ENCODE results near the gene CHKA.

Gene CHKA

GRCh38 chr11:68121067-68121899, at the start of gene CHKA:
Gene CHKA (minus strand): TSS chr11:68121388. CDS start chr11:68121177, 211 bp downstream.
- peak; percentile 79 to 82 for DNase-seq (ENCODE audit: extremely low read depth in 1 of 2, low read depth in 1 of 2)

GRCh38 chr11:68169442-68169841, 48.3 kb upstream of the CHKA start:
- no peak for DNase-seq (ENCODE audit: extremely low read depth in 1 of 2, low read depth in 1 of 2)

DNA sequence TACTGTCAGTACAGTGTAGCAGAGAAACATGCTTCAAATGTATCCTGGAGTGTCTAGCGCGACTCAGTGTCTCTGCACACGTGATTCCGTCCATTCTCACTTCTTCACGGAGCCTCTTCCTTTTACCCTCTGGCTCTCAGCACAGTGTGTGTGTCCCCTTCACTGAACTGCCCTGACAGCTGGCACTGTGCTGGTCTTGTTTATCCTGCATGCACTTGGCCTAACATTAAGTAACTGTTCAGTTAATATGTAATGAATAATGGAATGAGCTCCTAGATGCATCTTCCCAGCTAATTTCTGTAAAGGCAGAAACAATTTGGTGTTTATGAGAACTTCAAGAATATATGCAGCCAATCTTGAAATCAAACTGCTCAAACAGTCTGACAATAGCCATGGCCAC, 47.5 kb upstream of the CHKA start:
- no peak for DNase-seq (ENCODE audit: extremely low read depth in 1 of 2, low read depth in 1 of 2)

GRCh38 chr11:68167474-68167873, 46.3 kb upstream of the CHKA start:
- no peak for DNase-seq (ENCODE audit: extremely low read depth in 1 of 2, low read depth in 1 of 2)

- no peak for DNase-seq (ENCODE audit: extremely low read depth in 1 of 2, low read depth in 1 of 2)
Observed at GRCh38 chr11:68166969-68167368, 45.8 kb upstream of the CHKA start.

GRCh38 chr11:68165601-68166000, 44.4 kb upstream of the CHKA start:
- DNase-seq (ENCODE audit: extremely low read depth in 1 of 2, low read depth in 1 of 2) = no peak

DNA sequence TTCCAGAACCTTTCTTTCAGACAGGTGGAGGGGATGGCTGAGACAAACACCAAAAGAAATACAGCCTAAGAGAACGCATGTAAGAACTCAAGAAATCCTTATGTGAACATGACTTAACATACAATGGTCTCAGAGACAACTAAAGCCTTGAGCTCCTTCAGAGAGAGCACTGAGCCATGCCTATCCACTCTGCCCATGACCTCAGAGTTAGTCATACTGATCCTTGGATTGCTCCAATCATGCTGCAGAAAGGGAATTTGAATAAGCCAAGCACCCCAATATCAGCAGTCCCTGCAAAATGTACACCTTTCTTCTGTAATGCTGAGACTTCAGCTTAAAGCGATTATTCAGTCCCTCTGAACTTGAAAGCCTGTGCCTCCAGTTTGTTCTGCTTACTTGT, 43.2 kb upstream of the CHKA start:
- no peak for DNase-seq (ENCODE audit: extremely low read depth in 1 of 2, low read depth in 1 of 2)

- no peak for DNase-seq (ENCODE audit: extremely low read depth in 1 of 2, low read depth in 1 of 2)
Observed at GRCh38 chr11:68163691-68164090, 42.5 kb upstream of the CHKA start.

DNA sequence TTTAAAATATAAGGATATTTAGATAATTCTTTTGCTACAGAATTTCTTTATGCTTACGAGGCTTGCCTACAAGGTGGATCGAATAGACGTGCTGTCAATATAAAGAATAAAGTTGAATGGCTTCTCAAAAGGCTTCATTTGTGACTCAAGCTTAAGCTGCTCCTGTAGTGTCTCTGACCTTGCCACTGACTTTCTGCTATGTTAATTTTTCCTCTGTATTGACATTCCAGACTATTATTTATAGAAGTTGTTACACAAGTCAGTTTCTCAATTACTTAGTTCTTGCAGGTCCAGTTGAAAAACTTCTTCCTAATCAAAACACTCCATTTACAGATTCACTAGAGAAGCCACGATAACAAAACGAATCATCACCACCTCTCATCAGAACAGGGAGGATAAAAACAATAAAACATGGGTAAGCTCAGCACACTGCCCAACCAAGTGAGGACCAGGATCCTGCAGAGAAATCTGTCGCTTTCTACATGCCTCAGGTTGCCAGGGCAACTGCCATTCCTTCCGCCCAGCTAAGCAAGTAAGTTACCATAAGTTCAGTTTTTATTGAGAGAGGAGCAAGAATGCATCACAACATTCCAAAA, 39.0 kb upstream of the CHKA start:
- DNase-seq (ENCODE audit: extremely low read depth in 1 of 2, low read depth in 1 of 2) = no peak

- no peak for DNase-seq (ENCODE audit: extremely low read depth in 1 of 2, low read depth in 1 of 2)
Observed at GRCh38 chr11:68159665-68160064, 38.5 kb upstream of the CHKA start.

DNA sequence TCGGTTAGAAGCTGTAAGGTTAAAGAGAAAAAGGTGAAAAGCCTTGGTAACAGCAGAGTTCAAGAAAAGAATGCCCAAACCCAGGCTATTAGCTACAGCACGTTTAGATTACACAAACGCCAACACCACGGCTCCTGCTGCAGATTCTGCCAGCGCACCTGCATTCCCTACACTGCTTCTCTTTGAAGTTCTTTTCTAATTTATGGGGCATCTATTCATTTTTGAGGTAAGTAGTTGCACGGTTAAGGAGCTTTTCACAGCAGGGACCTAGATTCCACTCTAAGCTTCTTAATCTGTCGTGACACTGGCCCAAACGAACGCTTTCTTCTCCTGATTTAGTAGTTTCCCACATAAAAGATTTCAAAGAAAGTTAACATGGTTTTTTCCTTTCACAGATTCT, 38.0 kb upstream of the CHKA start:
- DNase-seq (ENCODE audit: extremely low read depth in 1 of 2, low read depth in 1 of 2) = no peak

DNA sequence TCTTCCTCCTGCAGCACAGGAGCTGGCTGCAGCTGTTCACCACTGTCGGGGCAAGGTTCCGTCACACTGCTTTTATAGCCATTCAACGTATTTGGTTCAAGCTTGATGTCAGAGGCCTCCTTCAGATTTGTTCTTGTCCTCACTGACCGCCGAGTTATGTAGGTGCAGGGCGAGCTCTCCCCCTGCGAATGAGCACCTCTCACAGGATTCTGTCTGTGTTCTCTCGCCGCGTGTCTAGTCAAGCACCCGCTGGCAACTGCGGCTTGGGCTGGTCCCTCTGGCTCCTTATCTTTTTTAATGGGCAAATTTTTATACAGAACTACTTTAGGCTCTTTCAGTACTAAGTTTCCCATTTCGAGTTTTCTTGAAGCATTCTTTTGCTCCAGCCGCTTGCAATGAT, 37.4 kb upstream of the CHKA start:
- DNase-seq (ENCODE audit: extremely low read depth in 1 of 2, low read depth in 1 of 2) = no peak

- DNase-seq (ENCODE audit: extremely low read depth in 1 of 2, low read depth in 1 of 2) = no peak
Observed at GRCh38 chr11:68153742-68154141, 32.6 kb upstream of the CHKA start.

- no peak for DNase-seq (ENCODE audit: extremely low read depth in 1 of 2, low read depth in 1 of 2)
Observed at GRCh38 chr11:68150037-68150436, 28.8 kb upstream of the CHKA start.

- DNase-seq (ENCODE audit: extremely low read depth in 1 of 2, low read depth in 1 of 2) = no peak
Observed at GRCh38 chr11:68149417-68149816, 28.2 kb upstream of the CHKA start.

DNA sequence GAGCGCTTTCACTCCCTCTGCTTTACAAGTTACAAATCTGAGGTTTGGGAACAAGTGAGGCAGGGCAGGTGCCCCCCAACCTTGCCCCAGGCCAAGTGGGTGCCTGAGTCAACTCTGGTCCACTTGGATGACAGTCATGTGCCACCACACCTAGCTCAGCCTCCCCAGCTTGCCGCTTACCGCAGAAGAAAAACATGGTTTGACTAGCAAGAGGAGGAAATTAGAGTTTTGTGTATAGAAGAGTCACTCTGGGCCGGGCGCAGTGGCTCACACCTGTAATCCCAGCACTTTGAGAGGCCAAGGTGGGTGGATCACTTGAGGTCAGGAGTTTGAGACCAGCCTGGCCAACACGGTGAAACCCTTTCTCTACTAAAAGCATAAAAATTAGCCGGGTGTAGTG, 27.7 kb upstream of the CHKA start:
- DNase-seq (ENCODE audit: extremely low read depth in 1 of 2, low read depth in 1 of 2) = no peak

- DNase-seq (ENCODE audit: extremely low read depth in 1 of 2, low read depth in 1 of 2) = no peak
Observed at GRCh38 chr11:68148071-68148805, 27.1 kb upstream of the CHKA start.

GRCh38 chr11:68146704-68147474, 25.7 kb upstream of the CHKA start:
- DNase-seq (ENCODE audit: extremely low read depth in 1 of 2, low read depth in 1 of 2) = no peak

GRCh38 chr11:68146010-68146540, 24.9 kb upstream of the CHKA start:
- no peak for DNase-seq (ENCODE audit: extremely low read depth in 1 of 2, low read depth in 1 of 2)

GRCh38 chr11:68145120-68145866, 24.1 kb upstream of the CHKA start:
- no peak for DNase-seq (ENCODE audit: extremely low read depth in 1 of 2, low read depth in 1 of 2)

Data from stimulated activated CD8-positive, alpha-beta memory T cell treated with anti-CD3 and anti-CD28 coated beads, Interleukin-7, amount 100 ng/mL, for 48 hours (primary cell).